ENCODE data around the gene DENND4A. TPM values are rescaled to one million over a fixed set of nuclear protein-coding genes. Genes with fewer than 3 reads are reported as not detected.

Gene DENND4A
- total RNA-seq, 1 donor from 2014 or later = 17.5 TPM

GRCh38 chr15:65611888-65612615, 180.0 kb downstream of the DENND4A start:
- TF ChIP-seq CTCF (IDR thresholded peaks at IDR 0.05; ENCODE audit: unreplicated experiment) = no peak
- Mint-ChIP-seq H3K4me3 (ENCODE audit: low read depth) (peak overlapping the region; percentile 93), H3K36me3 (ENCODE audit: insufficient read depth) (peaks cover 1% of the 10 kb centered on the region), H3K9me3 (ENCODE audit: low read depth) (no peaks in the 10 kb centered on the region), H3K27me3 (no peaks in the 10 kb centered on the region), H3K27ac (peak overlapping the region; percentile 99), H3K4me1 (ENCODE audit: low read depth) (peaks cover 36% of the 10 kb centered on the region)
- DNase-seq (ENCODE audit: low spot score, unreplicated experiment) = no peak

DNA sequence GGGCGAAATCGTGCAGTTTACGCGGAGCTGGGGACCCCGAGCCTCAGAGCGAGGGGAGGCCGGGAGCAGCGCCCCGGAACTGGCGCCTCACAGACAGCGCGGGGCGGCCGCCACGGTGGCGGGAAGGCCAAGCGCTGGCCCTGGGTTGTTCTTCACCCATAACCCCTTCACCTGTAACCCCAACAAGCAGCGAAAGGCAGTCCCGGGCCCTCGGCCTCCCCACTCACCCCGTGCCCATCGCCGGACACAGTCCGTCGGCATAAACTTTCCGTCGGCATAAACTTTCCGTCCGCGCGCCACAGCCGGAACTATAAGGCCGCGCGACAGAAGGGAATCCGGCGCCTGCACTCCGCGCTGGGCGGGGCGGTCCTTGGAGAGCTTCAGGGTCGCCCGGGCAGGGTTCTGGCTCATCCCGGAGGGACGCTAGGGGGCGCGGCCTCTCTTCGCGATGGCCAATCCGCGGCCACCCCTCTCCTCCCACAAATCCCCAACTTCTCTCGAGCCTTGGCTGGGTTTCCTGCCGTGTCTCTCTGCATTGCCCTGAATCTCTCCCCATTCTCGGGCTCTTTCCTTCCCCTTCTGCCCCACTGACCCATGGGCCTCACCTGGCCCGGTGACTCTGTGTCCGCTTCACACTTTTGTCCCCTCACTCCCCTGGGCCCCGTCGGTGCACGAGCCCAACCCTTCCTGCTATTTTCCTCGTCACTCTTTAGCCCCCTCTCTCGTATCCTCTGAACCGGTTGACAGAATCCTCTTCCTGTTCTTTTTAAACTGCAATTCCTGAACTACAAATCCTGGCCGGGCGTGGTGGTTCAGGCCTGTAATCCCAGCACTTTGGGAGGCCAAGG, 181.0 kb downstream of the DENND4A start, which contains the start of gene INTS14:
INTS14 (minus strand) TSS at position 261 of the 848 bp plus-strand sequence. CDS start 3,751 bp downstream, outside the sequence.
- Mint-ChIP-seq H3K27me3 (no peaks in the 10 kb centered on the region), H3K36me3 (ENCODE audit: insufficient read depth) (no peaks in the 10 kb centered on the region), H3K9me3 (ENCODE audit: low read depth) (no peaks in the 10 kb centered on the region), H3K4me1 (ENCODE audit: low read depth) (peaks cover 36% of the 10 kb centered on the region), H3K4me3 (ENCODE audit: low read depth) (peak within 1 kb of the TSS; percentile 93), H3K27ac (peak within 1 kb of the TSS; percentile 99)
- peak; percentile 66 for TF ChIP-seq CTCF (IDR thresholded peaks at IDR 0.05; ENCODE audit: unreplicated experiment)
- peak; percentile 95 for DNase-seq (ENCODE audit: low spot score, unreplicated experiment)

Small RNAs within 50 kb of the gene (microRNA-seq; reads per million reads assigned to microRNA genes)
- gene MIR4511 (ENCODE audit: borderline number of aligned reads, unreplicated experiment) = not detected

Other genes with a start within 250 kb of the DENND4A start
- 62.6 and 65.7 TPM in 2 replicates for gene INTS14, start 181.2 kb downstream of the DENND4A start, total RNA-seq
- gene SLC24A1, start 170.4 kb downstream of the DENND4A start, total RNA-seq = 9.6 and 10.3 TPM in 2 replicates
- 220 and 234 TPM in 2 replicates for gene RAB11A, start 77.2 kb upstream of the DENND4A start, total RNA-seq